Stimulated activated naive CD4-positive, alpha-beta T cell treated with Interleukin-2 at 50 U/mL for 16 hours (primary cell): ENCODE measurements around the gene GRIA1.

Experiments used
- DNase-seq: peaks from one replicate; lab custom pipeline; 2025; lab: John Stamatoyannopoulos, UW

The GRIA1 gene

DNA sequence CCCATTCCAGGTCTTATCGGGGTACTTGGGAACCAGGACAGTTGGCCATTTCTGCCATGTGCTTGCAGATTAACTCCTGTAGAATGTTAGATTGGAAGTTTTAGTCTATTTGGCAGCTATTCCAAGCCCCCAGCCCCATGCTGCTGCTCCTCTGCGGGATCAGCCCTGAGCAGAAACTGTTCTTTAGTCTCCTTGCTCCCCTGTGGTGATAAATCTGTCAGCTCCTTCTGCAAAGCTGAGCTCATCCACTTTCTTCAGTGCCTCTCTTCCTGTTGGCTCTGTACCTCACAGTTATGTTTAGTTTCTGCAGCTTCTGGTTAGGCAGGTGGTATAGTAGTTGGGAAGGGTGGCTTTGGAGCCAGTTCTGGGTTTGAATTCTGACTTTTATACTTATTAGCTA, 170.4 kb downstream of the GRIA1 start:
- no peak for DNase-seq

DNA sequence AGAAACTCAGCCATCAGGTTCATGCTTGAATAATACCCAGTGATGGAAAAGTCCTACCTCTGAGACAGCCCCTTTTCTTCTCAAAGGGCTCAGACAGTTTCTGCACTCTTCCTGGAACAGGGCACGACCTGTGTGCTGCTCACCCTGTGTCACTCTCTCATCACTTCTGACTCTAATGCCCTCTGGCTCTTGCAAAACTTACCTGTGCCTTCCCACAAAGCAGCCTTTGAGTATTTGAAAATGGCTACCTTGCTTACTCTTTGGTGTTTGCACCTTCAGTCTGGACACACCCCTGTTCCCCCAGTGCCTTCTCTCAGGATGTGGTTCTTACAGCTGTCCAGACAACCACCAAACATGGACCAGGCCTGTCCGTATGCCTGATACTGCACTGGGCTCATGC, 171.4 kb downstream of the GRIA1 start:
- no peak for DNase-seq

DNA sequence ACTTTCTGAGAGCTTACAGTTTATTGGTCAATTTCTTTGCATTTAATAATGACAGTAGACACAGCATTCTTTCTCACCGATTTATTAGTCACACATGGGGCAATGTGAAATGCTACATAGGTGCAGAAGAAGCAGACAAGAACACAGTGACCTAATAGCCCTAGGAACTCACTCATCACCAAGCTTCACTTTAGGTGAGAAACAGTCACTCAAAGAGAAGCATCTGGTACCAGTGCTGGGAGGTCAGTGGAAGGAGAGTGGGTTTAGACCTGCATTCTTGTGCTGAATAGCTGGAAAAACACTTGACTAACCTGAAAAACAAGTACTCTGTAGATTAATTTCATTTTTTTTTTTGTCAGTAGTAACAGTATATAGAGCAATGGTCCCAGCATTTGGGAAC, 179.6 kb downstream of the GRIA1 start:
- no peak for DNase-seq

DNA sequence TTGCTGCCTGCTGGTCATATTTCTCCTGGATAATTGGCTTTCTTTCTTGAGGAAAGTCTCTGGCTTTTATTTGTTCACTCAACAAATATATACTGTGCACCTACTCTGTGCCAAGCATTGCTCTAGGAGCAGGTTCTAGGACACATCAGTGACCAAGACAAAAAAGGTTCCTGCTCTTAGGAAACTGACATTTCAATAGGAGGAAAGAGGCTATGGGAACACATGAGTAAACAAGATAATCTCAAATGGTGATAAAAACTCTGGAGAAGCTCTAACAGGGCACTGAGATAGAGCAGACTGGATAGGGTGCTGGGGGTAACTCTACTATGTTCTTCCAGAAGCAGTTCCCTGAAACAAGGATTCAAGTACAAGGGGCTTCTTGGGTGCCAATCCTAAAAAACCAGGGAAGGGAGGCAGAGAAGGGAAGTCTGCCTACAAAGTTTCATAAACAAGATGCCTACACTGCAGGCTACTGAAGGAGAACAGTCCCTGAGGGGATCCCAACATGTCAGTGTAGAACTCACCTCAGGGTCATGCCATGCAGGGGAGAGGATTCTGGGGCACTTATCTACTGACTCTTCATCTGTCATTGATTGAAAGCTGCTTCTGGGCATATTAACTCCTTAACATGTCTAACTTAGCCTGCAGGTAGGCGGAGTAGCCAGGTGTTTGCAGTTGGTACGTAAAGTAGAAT, 181.3 kb downstream of the GRIA1 start:
- no peak for DNase-seq

DNA sequence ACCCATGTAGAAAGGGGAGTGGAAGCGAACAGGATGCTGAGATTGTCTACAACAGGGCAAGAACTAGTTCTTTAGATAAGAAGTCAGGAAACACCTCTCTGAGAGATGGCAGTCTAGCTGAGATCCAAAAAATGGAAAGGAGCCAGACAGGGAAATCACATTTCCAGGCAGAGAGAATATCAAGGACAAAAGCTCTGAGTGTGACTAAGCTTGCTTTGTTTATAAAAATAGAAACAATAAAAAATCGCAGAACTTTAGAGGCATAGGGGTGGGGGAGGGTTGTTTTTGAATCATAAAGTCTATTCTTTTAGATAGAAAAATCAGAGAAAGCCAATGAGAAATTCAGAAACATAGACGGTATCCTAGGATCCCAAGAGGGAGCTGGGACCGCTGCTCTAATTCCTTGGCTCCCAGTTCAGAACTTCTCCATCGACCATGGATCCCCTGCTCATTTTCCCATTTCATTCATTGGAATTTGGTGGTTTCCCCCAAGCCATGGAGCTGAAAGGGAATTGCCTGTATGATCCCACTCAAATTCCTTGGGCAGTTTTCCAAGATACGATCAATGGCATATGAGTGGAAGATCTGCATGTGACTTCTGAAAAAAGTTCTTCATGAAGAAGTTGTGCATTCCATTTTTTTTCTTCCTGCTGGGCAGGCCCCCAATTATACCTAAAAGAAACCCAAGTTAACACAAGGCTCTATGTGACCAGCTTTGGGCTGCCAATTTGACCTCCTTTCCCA, 182.0 kb downstream of the GRIA1 start:
- DNase-seq = no peak

DNA sequence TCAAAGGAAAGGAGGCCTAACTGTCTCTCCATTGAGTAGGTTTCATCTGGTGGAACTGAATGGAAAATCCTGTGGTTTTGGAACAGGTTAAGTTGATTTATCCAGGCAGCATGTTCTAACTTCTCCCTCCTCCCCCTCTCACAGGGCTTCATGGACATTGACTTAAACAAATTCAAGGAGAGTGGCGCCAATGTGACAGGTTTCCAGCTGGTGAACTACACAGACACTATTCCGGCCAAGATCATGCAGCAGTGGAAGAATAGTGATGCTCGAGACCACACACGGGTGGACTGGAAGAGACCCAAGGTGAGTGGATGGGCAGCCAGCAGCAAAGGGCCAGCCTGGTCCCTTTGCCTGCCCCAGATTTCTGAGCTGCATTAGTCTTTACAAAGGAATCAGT, 183.9 kb downstream of the GRIA1 start:
- DNase-seq = no peak

DNA sequence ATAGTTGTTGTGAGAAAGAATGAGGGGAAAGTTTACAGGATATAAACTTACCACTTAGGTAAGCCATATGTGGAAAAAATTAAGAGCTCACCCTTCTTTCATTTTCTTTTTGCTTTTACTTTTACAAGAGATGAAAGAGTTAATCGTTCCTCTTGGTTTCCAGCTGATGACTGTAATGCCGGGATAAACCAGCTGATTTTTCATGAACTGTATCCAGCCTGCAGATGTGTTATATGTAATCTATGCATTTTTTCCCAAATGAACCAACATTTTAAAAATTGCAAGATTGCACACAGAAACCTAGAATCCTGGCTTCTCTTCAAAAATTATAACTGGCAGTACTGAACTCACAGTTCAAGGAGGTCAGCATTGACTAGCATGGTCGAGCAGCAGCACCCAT, 185.9 kb downstream of the GRIA1 start:
- DNase-seq = no peak

DNA sequence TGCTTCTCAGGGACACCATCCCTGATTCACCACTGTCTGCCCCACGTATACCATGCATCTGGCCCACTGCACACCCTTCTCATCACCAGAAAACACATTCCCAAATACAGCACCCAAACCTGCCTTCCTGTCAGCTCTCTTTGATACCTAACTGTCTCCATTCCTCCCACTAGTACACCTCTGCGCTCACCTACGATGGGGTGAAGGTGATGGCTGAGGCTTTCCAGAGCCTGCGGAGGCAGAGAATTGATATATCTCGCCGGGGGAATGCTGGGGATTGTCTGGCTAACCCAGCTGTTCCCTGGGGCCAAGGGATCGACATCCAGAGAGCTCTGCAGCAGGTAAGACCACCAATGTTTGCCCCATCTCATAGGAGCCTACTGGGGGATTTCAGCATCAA, 186.4 kb downstream of the GRIA1 start:
- no peak for DNase-seq

DNA sequence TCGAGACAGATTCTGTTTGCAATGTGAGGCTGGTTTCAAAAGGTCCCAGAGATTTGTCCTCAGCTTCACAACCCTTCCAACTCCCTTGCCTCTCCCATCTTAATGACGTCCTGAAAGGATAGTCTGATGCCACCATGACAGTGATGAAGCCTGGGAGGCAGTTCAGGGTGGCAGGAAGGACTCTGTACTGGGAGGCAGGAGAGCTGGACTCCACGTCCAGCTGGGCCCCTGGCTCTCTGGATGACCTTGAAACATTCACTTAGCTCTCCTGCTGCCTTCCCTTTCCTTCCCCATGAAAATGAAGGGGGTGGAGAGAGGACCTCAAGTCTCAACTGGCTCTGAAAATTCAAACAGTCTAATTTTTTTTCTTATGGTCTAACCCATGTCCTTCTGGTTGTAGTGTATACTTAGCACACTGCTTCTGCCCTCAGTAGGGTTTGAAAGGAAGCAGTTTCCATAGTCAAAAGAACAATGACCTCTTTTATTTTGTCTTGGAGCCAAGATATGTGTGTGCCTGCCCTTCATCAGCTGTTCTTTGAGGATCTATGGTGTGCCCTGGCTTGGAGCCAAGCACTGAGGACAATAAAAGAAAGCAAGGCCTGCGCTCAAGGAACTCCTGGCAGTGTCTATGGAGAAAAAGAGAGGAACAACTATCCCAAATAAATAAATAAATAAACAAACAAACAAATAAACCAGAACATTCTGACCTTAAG, 188.3 kb downstream of the GRIA1 start:
- DNase-seq = no peak

DNA sequence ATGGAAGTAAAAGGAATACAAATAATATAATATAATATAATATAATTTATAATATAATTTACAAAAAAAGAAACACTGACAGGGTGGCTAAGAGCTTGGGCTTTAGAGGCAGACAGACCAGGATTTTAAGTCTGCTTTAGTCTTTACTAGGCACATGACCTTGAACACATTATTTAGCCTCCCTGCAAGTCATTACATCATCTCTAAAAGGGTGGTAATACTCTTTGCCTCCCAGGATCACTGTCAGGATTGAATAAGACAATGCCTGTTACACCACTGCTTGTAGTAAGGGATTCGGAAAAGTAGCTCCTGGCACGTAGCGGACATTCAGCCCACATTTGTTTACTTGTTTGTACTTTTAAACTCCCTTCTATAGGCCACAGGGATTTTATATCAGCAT, 199.8 kb downstream of the GRIA1 start:
- no peak for DNase-seq

DNA sequence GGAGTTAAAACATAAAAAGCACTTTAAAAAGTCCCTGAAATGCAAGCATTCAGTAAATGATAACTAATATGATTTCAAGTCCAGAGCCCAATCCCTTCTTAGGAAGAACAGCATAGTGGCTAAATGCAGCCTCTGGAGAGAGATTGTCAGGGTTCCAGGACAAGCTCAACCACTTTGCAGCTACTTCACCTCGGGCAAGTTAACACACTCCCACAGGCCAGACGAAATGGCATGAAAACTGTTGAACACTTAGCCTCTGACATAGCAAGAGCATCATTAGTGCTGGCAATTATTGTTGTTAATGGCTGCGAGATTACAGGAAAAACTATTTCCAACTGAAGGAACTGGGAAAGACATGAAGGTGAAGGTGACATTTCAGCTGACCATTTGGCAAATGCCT, 205.8 kb downstream of the GRIA1 start:
- no peak for DNase-seq

DNA sequence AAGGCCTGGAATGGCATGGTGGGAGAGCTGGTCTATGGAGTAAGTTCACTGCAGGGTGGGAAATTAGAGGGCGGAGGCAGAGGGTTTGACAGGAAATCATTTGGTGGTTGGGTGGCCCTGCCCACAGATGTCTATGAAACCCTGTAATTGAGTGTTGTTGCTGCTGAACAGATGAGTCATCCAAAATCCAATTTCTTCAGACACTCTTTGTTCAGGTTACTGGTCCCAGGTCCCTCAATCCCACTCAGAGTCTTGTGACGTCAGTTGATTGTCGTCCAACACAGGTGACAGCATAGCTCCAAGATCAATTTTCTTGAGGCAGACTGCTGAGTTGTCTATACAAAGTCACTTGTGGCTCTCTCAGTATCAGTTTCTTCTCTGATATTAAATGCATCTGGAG, 208.6 kb downstream of the GRIA1 start:
- DNase-seq = no peak

DNA sequence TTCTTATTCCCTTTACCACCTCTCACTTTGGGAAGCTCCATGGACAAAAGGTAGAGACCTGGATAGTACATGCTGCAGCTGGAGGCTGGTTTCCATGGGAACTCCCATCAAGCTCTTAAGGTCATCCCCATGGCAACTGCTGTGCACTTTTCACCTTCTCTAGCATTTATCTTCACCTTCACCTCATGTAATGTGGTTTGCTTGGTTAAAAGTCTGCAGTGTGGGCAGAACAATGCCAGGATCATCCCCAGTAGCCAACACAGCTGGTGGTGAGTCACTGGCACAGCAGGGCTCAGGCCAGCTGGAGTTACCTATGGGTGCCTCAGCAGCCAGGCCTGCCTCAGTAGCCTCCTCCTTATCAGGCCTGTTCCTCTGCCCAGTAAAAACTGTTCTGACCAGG, 210.5 kb downstream of the GRIA1 start:
- no peak for DNase-seq

DNA sequence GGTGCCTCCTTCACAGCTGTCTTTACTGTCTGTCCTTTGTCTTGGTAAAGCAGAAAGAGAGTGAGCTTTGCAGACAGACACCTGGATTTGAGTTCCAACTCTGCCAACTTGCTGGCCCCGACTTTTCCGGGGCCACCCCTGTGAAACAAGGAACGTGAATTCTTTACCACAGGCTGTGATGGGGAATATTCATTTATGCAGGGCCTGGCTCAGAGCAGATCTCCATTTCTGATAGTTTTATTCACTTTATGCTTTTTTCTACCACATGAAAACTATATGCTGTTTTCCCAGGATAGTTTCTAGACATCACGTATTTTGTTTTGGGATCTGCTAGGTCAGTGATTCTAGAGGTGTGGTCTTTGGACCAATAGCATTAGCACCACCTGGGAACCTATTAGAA, 211.8 kb downstream of the GRIA1 start:
- DNase-seq = no peak

DNA sequence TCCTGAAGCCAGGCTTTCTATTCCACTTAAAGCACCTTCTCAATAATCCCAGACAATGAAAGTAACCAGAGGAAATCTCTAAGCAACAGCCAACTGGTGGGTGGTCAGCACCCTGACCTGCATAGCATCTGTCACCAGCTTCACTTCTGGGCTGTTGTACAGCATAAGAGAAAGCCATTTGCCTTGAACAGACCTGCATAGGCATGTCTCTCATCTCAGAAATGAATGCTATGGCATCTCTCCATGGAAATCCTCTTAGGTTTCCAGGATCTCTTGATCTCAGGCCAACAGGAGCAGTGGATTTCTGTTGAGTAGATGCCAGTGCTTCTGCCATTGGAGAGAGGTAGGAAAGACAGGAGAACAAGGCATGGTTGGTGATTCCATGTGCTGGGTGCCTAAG, 213.6 kb downstream of the GRIA1 start:
- DNase-seq = no peak

DNA sequence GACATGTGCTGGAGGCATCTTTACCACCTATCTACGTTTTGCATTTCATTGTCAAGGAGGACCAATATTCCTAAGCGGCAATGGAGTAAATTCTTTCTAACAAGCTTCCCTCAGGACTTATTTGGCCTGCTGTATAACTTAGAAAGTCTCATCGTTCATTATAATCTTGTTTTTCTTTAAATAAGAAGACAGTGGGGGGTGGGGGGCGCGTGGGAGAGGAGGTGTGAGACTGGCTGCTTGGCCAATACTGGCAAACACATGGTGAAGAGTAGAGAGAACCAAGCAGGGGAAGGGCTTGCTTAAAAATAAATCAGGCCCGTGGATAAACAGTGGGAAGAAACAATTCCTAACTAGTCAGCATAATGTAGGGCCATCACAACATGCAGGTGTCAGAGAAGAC, 217.2 kb downstream of the GRIA1 start:
- DNase-seq = no peak

DNA sequence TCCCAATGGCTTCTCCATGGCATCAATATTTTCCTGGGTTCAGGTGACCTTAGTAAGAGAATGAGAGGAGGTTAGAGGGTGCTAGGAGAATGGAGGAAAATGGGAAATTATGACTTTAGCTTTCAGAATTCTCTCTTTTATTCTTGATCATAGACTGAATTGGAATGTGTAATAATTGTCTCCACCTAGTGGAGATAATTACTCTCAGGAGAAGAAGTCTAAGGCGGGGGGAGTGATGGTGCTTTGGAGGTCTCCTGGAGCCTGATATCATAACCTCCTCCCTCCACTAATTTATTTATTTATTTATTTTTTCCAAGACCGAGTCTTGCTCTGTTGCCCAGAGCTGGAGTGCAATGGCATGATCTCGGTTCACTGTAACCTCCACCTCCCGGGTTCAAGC, 221.3 kb downstream of the GRIA1 start:
- DNase-seq = no peak

DNA sequence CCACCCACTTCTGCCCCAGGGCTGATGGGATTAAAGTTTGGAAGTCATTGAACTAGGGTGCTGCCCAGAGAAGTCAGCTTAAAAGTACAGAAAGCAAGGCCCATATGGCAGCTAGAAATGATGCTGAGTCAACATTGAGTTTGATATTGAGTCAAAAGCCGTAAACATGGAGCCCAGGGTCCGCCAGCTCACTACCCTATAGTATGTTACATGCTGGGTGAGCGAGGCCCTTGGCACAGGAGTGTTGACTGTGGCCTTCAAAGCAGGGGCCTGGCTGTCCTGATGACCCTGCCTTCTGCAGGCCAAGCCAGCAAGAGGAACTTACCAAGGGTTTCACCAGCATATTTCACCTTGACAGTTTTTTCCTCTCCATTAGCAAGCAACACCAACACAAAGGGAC, 222.5 kb downstream of the GRIA1 start:
- DNase-seq = no peak

DNA sequence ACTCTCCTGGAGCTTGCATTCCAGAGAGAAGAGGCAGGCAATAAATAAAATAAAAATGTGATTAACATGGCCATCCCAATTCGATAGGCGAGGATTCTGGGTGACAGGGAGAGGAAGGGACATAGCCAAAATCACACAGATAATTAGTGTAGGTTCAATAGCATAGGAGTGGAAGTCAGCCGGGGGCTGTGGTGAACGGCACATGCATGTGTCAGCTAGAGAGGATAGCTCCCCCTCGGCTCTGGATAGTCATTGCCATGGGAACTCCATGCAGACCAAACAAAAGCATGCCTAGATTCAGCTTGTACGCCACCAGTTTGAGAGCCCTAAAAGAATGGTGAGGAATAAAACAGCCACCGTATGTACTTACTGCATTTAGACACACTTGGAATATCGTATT, 223.5 kb downstream of the GRIA1 start:
- DNase-seq = no peak

DNA sequence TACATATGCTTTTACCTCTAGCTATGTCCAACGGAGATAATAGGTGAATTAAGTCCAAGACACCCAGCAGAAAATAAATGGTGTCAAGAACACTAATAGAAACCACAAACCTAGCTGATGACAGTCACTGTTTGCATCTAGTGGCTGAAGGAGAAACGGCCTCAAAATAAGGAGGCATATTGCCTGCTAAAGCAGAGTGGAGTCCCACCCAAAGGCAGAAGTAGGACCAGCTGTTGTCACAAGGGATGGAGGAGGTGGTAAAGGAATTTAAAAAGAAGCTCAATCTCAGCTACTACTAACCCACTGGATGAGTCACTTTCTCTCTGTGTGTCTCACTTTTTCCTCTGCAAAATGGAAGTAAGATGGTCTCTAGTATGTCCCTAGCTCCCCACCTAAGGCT, 224.3 kb downstream of the GRIA1 start:
- no peak for DNase-seq

DNA sequence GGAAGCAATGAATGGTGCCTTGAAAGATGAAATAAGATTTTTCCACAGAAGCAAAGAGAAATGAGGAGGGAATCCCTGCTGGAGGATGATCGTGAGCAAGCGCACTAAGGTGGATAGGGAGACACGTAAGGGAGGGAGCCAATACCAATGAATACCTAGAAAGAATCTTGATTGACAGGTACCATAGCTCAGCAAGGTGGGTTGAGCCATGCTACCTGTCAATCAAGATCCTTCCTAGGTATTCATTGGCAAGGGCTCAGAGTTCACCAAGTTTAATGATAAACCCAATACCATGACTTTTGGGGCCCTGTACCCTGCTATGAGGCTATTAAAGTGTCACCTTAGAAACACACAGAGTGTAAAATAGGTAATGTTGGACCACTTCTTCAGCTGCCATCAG, 226.8 kb downstream of the GRIA1 start:
- DNase-seq = no peak

DNA sequence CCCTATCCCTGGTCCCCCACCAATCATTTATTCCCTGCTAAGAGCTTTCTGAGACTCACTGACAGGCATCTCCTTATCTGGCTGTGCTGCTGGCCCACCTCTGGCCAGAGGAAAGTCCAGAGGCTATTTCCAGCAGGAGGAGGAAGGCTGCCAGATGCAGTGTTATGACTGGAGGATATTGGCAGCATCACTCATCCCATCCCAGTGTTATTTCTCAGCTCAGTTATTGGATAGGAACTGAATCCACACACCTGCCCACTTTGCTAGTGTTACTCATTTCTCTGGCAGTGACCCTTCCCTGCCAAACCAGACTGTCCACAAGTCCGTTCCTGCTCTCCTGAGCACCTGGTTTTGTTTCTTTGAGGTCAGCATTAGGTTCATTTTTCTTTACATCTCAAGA, 228.2 kb downstream of the GRIA1 start:
- DNase-seq = no peak

DNA sequence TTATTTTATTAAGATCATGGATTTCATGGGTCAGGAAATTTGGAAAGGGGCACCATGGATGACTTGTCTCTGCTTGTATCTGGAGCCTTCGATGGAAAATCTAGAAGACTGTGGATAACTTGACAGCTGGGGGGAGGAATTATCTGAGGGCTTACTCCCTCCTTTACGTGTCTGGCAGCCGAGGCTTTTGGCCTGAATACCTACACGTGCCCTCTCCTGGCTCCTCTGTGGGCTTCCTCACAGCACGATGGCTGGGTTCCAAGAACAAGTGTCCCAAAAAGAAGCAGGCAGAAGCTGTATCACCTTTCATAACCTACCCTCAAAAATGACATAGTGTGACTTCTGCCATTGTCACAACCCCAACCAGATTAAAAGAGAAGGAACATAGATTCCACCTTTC, 228.9 kb downstream of the GRIA1 start:
- DNase-seq = no peak
